BLaER1 treated with 17β-estradiol and CSF1 and Interleukin-3, amounts not matched to agents 10 nM and 100 nM (cell line): ENCODE results near the gene SACS.
"Not testable (repeated sequence)": the region's sequence is repeated elsewhere in the genome, so short reads cannot be mapped to it uniquely, and the experiment has no call there.

Experiments
- H3K27ac ChIP-seq, 11 experiments: shearing (Covaris generic); formaldehyde crosslinking; 2 replicates each; pipeline ENCODE4 v1.8.1; 2022
- H3K27me3 ChIP-seq, 11 experiments: shearing (Covaris generic); formaldehyde crosslinking; 2 replicates each; pipeline ENCODE4 v1.8.1; 2022
- H3K36me3 ChIP-seq, 11 experiments: shearing (Covaris generic); formaldehyde crosslinking; 2 replicates each; pipeline ENCODE4 v1.8.1; 2022
- H3K4me1 ChIP-seq, 10 experiments: shearing (Covaris generic); formaldehyde crosslinking; 2 replicates each; pipeline ENCODE4 v1.8.1; 2022
- H3K4me2 ChIP-seq, 11 experiments: shearing (Covaris generic); formaldehyde crosslinking; 2 replicates each; pipeline ENCODE4 v1.8.1; 2022
- H3K4me3 ChIP-seq, 10 experiments: shearing (Covaris generic); formaldehyde crosslinking; 2 replicates each; pipeline ENCODE4 v1.8.1; 2022
- H3K9ac ChIP-seq, 11 experiments: shearing (Covaris generic); formaldehyde crosslinking; 2 replicates each; pipeline ENCODE4 v1.8.1; 2022
- H3K9me3 ChIP-seq, 11 experiments: shearing (Covaris generic); formaldehyde crosslinking; replicated peaks in 1 of 11; 2 replicates each; pipeline ENCODE4 v1.8.1; 2022
- H4K20me1 ChIP-seq, 11 experiments: shearing (Covaris generic); formaldehyde crosslinking; 2 replicates each; pipeline ENCODE4 v1.8.1; 2022
- Cebpa-rat ChIP-seq, 11 experiments: shearing (Covaris generic); IDR thresholded peaks; 2 replicates each; pipeline ENCODE4 v1.8.1; 2022

Gene SACS

GRCh38 chr13:23427881-23428528 is 5.5 kb downstream of the SACS start:
- Histone ChIP-seq H3K9me3 (no peaks in the 10 kb centered on the region), H3K27ac (no peak overlapping the region), H3K4me3 (no peak overlapping the region), H3K9ac (no peak overlapping the region), H3K36me3 (no peaks in the 10 kb centered on the region), H3K4me1 (no peaks in the 10 kb centered on the region), H3K27me3 (peaks cover 7 to 16% (median 13%) of the 10 kb centered on the region in 11 experiments), H4K20me1 (no peaks in the 10 kb centered on the region), H3K4me2 (no peak overlapping the region)
- no peak for TF ChIP-seq Cebpa-rat (IDR thresholded peaks at IDR 0.05)

- Histone ChIP-seq H4K20me1 (no peaks in the 10 kb centered on the region), H3K27ac (no peak overlapping the region), H3K36me3 (no peaks in the 10 kb centered on the region), H3K4me2 (no peak overlapping the region), H3K4me3 (no peak overlapping the region), H3K9ac (no peak overlapping the region), H3K4me1 (no peaks in the 10 kb centered on the region), H3K9me3 (no peaks in the 10 kb centered on the region), H3K27me3 (peaks cover under 1 to 10% (median 7%) of the 10 kb centered on the region in 11 experiments; a peak in 18 of 22 replicates)
- no peak for TF ChIP-seq Cebpa-rat (IDR thresholded peaks at IDR 0.05)
Observed at GRCh38 chr13:23427342-23427843, 6.1 kb downstream of the SACS start.

GRCh38 chr13:23421596-23421995 is 11.9 kb downstream of the SACS start:
- H3K9me3 ChIP-seq: no peaks in the 10 kb centered on the region; a peak in 1 of 22 replicates
- no peaks in the 10 kb centered on the region for H4K20me1 ChIP-seq
- no peaks in the 10 kb centered on the region for H3K36me3 ChIP-seq
- no peak overlapping the region for H3K27ac ChIP-seq
- H3K4me1 ChIP-seq: no peaks in the 10 kb centered on the region
- no peak overlapping the region for H3K4me3 ChIP-seq
- H3K27me3 ChIP-seq: no peaks in the 10 kb centered on the region
- no peak for TF ChIP-seq Cebpa-rat (IDR thresholded peaks at IDR 0.05)
- no peak overlapping the region for H3K9ac ChIP-seq
- no peak overlapping the region for H3K4me2 ChIP-seq

GRCh38 chr13:23418776-23419683 is 14.5 kb downstream of the SACS start:
- Histone ChIP-seq H3K27ac (no peak overlapping the region), H3K9ac (no peak overlapping the region), H3K36me3 (no peaks in the 10 kb centered on the region), H3K4me3 (no peak overlapping the region), H3K27me3 (no peaks in the 10 kb centered on the region), H3K4me1 (no peaks in the 10 kb centered on the region), H3K4me2 (no peak overlapping the region), H3K9me3 (no peaks in the 10 kb centered on the region; a peak in 1 of 22 replicates), H4K20me1 (no peaks in the 10 kb centered on the region)
- TF ChIP-seq Cebpa-rat (IDR thresholded peaks at IDR 0.05): peak in 1 of 11 experiments; percentile 55; a peak in 1 of 22 replicates

GRCh38 chr13:23414682-23415081 is 18.8 kb downstream of the SACS start:
- Histone ChIP-seq H3K4me3 (no peak overlapping the region), H4K20me1 (no peaks in the 10 kb centered on the region), H3K4me1 (no peaks in the 10 kb centered on the region), H3K27ac (no peak overlapping the region), H3K9ac (no peak overlapping the region), H3K27me3 (no peaks in the 10 kb centered on the region), H3K4me2 (no peak overlapping the region), H3K9me3 (no peaks in the 10 kb centered on the region; a peak in 1 of 22 replicates), H3K36me3 (no peaks in the 10 kb centered on the region)
- TF ChIP-seq Cebpa-rat (IDR thresholded peaks at IDR 0.05): no peak

GRCh38 chr13:23411706-23412105 is 21.8 kb downstream of the SACS start:
- H3K4me2 ChIP-seq: no peak overlapping the region
- H3K36me3 ChIP-seq: no peaks in the 10 kb centered on the region

GRCh38 chr13:23411220-23411619 is 22.3 kb downstream of the SACS start:
- H3K4me1 ChIP-seq: no peaks in the 10 kb centered on the region
- no peak overlapping the region for H3K4me3 ChIP-seq
- no peaks in the 10 kb centered on the region for H3K36me3 ChIP-seq
- no peaks in the 10 kb centered on the region for H3K27me3 ChIP-seq
- no peak overlapping the region for H3K4me2 ChIP-seq
- H3K9me3 ChIP-seq: no peaks in the 10 kb centered on the region
- H3K9ac ChIP-seq: no peak overlapping the region
- no peaks in the 10 kb centered on the region for H4K20me1 ChIP-seq
- H3K27ac ChIP-seq: no peak overlapping the region
- TF ChIP-seq Cebpa-rat (IDR thresholded peaks at IDR 0.05): no peak

More at GRCh38 chr13:23411706-23412105, 21.8 kb downstream of the SACS start:
- Histone ChIP-seq H3K4me3 (no peak overlapping the region), H3K9me3 (no peaks in the 10 kb centered on the region), H3K27me3 (no peaks in the 10 kb centered on the region), H3K4me1 (no peaks in the 10 kb centered on the region), H3K27ac (no peak overlapping the region), H4K20me1 (no peaks in the 10 kb centered on the region), H3K9ac (no peak overlapping the region)
- TF ChIP-seq Cebpa-rat (IDR thresholded peaks at IDR 0.05): no peak

GRCh38 chr13:23408026-23408425 is 25.5 kb downstream of the SACS start:
- Histone ChIP-seq H3K36me3 (no peaks in the 10 kb centered on the region), H3K9me3 (no peaks in the 10 kb centered on the region), H3K4me1 (no peaks in the 10 kb centered on the region), H3K9ac (no peak overlapping the region), H3K27ac (no peak overlapping the region), H4K20me1 (no peaks in the 10 kb centered on the region), H3K4me3 (no peak overlapping the region), H3K27me3 (no peaks in the 10 kb centered on the region), H3K4me2 (no peak overlapping the region)
- TF ChIP-seq Cebpa-rat (IDR thresholded peaks at IDR 0.05): no peak

- H3K4me3 ChIP-seq, H3K36me3 ChIP-seq, H3K9ac ChIP-seq, H3K27me3 ChIP-seq, H4K20me1 ChIP-seq, H3K4me2 ChIP-seq, H3K27ac ChIP-seq, H3K4me1 ChIP-seq: not testable (repeated sequence)
- H3K9me3 ChIP-seq: peaks cover 9 to 25% (median 13%) of the 10 kb centered on the region in 11 experiments; a peak in 21 of 22 replicates
Observed at GRCh38 chr13:23401156-23401555, 32.3 kb downstream of the SACS start.
